Spleen (tissue), 11 donors: ENCODE measurements around the gene PSMG4. TPM values are rescaled to one million over a fixed set of nuclear protein-coding genes. Genes with fewer than 3 reads are reported as not detected.
A peak's percentile ranks its signal among the peaks of the same experiment; 100 is the strongest.

Experiments used
- DNase-seq: peaks from one replicate; pipeline ENCODE4 v3.0.0-alpha.2; 2020
- H3K27ac ChIP-seq, 8 donors: fragments of 200-600 bp; sonication (generic) in 7 of 8; 1 replicate in 4 of 8; 2 replicates in 4 of 8; pipeline versions ENCODE4 v1.5.0 to v1.8.0; 2016 to 2021; ENCODE audit warnings: inconsistent platforms in 4 of 8, mild to moderate bottlenecking in 4 of 8, moderate library complexity in 1 of 8
- H3K27me3 ChIP-seq, 7 donors: fragments of 200-600 bp; sonication (generic) in 6 of 7; replicated peaks in 1 of 7; 1 replicate in 4 of 7; 2 replicates in 3 of 7; pipeline versions ENCODE4 v1.5.0 to v1.8.0; 2016 to 2021; ENCODE audit warnings: inconsistent platforms in 3 of 7, mild to moderate bottlenecking in 1 of 7
- H3K36me3 ChIP-seq, 6 donors: fragments of 200-600 bp; sonication (generic) in 5 of 6; 1 replicate in 4 of 6; 2 replicates in 2 of 6; pipeline versions ENCODE4 v1.5.0 to v1.8.0; 2016 to 2021; ENCODE audit warnings: inconsistent platforms in 2 of 6
- H3K4me1 ChIP-seq, 6 donors: fragments of 200-600 bp; sonication (generic) in 5 of 6; 1 replicate in 3 of 6; 2 replicates in 3 of 6; pipeline versions ENCODE4 v1.5.0 to v1.8.0; 2016 to 2021; ENCODE audit warnings: inconsistent platforms in 3 of 6
- H3K4me3 ChIP-seq, 8 donors: fragments of 200-600 bp; sonication (generic) in 7 of 8; 1 replicate in 4 of 8; 2 replicates in 4 of 8; pipeline versions ENCODE4 v1.5.0 to v1.8.0; 2016 to 2021; ENCODE audit warnings: inconsistent platforms in 4 of 8, mild to moderate bottlenecking in 4 of 8, moderate library complexity in 2 of 8
- H3K9me3 ChIP-seq, 8 donors: fragments of 200-600 bp; sonication (generic) in 7 of 8; 1 replicate in 4 of 8; 2 replicates in 4 of 8; pipeline versions ENCODE4 v1.5.0 to v1.8.0; 2016 to 2021; ENCODE audit warnings: inconsistent platforms in 4 of 8
- CTCF ChIP-seq, 11 experiments: fragments of 200-600 bp in 7 of 11; fragments of 450-650 bp in 4 of 11; sonication (generic) in 4 of 11; IDR thresholded peaks in 8 of 11; conservative IDR thresholded peaks in 3 of 11; 1 replicate in 7 of 11; 2 replicates in 4 of 11; pipeline versions ENCODE4 v1.4.0 to v1.8.0; 2016 to 2021; ENCODE audit warnings: antibody characterized with exemption in 11 of 11, inconsistent platforms in 4 of 11, mild to moderate bottlenecking in 1 of 11
- POLR2A ChIP-seq, 3 donors: fragments of 450-650 bp; IDR thresholded peaks; one replicate each; pipeline ENCODE4 v1.5.1; 2017; ENCODE audit warnings: antibody characterized with exemption in 3 of 3, mild to moderate bottlenecking in 1 of 3
- POLR2AphosphoS5 ChIP-seq, 3 donors: sonication (generic); formaldehyde crosslinking; IDR thresholded peaks; one replicate each; pipeline ENCODE4 v1.5.1; 2017; ENCODE audit warnings: antibody characterized with exemption in 3 of 3
- WGBS, 5 donors: extraction: QIAGEN DNeasy Blood & Tissue Kit in 3 of 5; methylation state at CpG; one replicate each; pipeline versions ENCODE4 v1.1.5 to v1.1.7; 2013 to 2018; 5-methylcytosine and 5-hydroxymethylcytosine counted together
- intact Hi-C: fragments of 100-400 bp; cut with DNase I; formaldehyde crosslinking; loops from one replicate; pipeline ENCODE4 v1.15.0; 2023; ENCODE audit warnings: low total_unique reads
- polyA plus RNA-seq, 3 donors: library from polyadenylated mRNA; stranded (reverse); fragments of 200-250 nt; gene quantifications; one replicate each; pipeline ENCODE4 v1.2.1, GENCODE V29; 2013
- total RNA-seq, 7 donors: library from RNA; depleted of rRNA in 3 of 7; stranded (reverse); fragments of >200 nt in 3 of 7; fragmentation: NEBNext Ultra II Directional in 4 of 7; extraction: Animal tissue kit (Norgen Biotek cat#: 25700) in 4 of 7; gene quantifications; one replicate each; pipeline versions ENCODE4 v1.1.0 to v1.2.1, GENCODE V29; 2016 to 2021
- donor health status: healthy with polysubstance abuse.
- donor health status: DM: no; HTN: no; CAD: no; lungs with moderate emphysema.
- donor health status: DM: no; HTN: no; CAD: no.
- donor health status: Bipolar disorder and iron deficiency.
- donor health status: healthy.
- donor health status: DM: no; HTN: no; CAD: no.
- donor health status: DM: yes; HTN: yes; CAD: no.

PSMG4 gene
- total and polyA plus RNA-seq, 10 donors, result 12.1 to 41.6 (median 18.5) TPM

- peaks cover 0 to 17% (median 0%) of the 10 kb centered on the region in 7 donors for H3K27me3 ChIP-seq
- H3K36me3 ChIP-seq, result no peaks in the 10 kb centered on the region
- TF ChIP-seq POLR2AphosphoS5 (IDR thresholded peaks at IDR 0.05) (no peak), POLR2A (IDR thresholded peaks at IDR 0.05) (no peak), CTCF (IDR thresholded peaks at IDR 0.05 in 8 of 11, conservative IDR thresholded peaks at IDR 0.05 in 3 of 11) (no peak)
- no peaks in the 10 kb centered on the region for H3K9me3 ChIP-seq
- DNase-seq, result peak; percentile 39
- H3K27ac ChIP-seq, result no peak overlapping the region
- WGBS, 5 donors, result 91 to 95% (median 93%) methylated on average over 9 of the region's 9 CpGs
- intact Hi-C loops, result no loop called here
- no peak overlapping the region for H3K4me3 ChIP-seq
- peaks cover 0 to 10% (median 8%) of the 10 kb centered on the region in 6 donors for H3K4me1 ChIP-seq
Observed at GRCh38 chr6:3316331-3316730, 57.6 kb downstream of the PSMG4 start.

GRCh38 chr6:3316818-3317217 lies 58.1 kb downstream of the PSMG4 start:
- Histone ChIP-seq H3K4me1 (peaks cover 0 to 10% (median 8%) of the 10 kb centered on the region in 6 donors), H3K9me3 (no peaks in the 10 kb centered on the region), H3K27ac (no peak overlapping the region), H3K27me3 (peaks cover 0 to 17% (median 0%) of the 10 kb centered on the region in 7 donors), H3K4me3 (no peak overlapping the region), H3K36me3 (no peaks in the 10 kb centered on the region)
- WGBS, 5 donors, result 87 to 95% (median 88%) methylated on average over 8 of the region's 8 CpGs
- no peak for TF ChIP-seq POLR2A (IDR thresholded peaks at IDR 0.05)
- no peak for TF ChIP-seq CTCF (IDR thresholded peaks at IDR 0.05 in 8 of 11, conservative IDR thresholded peaks at IDR 0.05 in 3 of 11)
- TF ChIP-seq POLR2AphosphoS5 (IDR thresholded peaks at IDR 0.05), result no peak
- intact Hi-C loops, result no loop called here
- no peak for DNase-seq

Other genes with a start within 250 kb of the PSMG4 start
- 10 to 100 TPM; 24.7 to 37.1 (median 29.8) TPM for gene RIPK1, start 190.5 kb upstream of the PSMG4 start, total RNA-seq
- gene RIPK1, start 190.5 kb upstream of the PSMG4 start, polyA plus RNA-seq, result 10 to 100 TPM in 2 of 3 donors, 1 to 10 TPM in 1; 8.7 to 14.5 (median 11.5) TPM
- gene BPHL, start 140.2 kb upstream of the PSMG4 start, total RNA-seq, result 10 to 100 TPM in 2 of 7 donors, 1 to 10 TPM in 5; 6.6 to 11.3 (median 9.2) TPM
- gene BPHL, start 140.2 kb upstream of the PSMG4 start, polyA plus RNA-seq, result 10 to 100 TPM in 2 of 3 donors, 1 to 10 TPM in 1; 8.7 to 11.0 (median 10.8) TPM
- gene TUBB2A, start 101.4 kb upstream of the PSMG4 start, total RNA-seq, result 10 to 100 TPM in 3 of 7 donors, 1 to 10 TPM in 4; 4.3 to 13.7 (median 6.7) TPM
- gene TUBB2A, start 101.4 kb upstream of the PSMG4 start, polyA plus RNA-seq, result 1 to 10 TPM; 4.8 to 9.1 (median 7.5) TPM
- 1 to 10 TPM in 2 of 7 donors, under 1 TPM in 4, not detected in 1; 0.39 to 1.6 (median 0.82) TPM for gene TUBB2B, start 31.3 kb upstream of the PSMG4 start, total RNA-seq
- 1 to 10 TPM; 1.0 to 2.2 (median 1.3) TPM for gene TUBB2B, start 31.3 kb upstream of the PSMG4 start, polyA plus RNA-seq
- gene SLC22A23, start 198.1 kb downstream of the PSMG4 start, total RNA-seq, result 10 to 100 TPM; 15.1 to 22.6 (median 20.2) TPM
- gene SLC22A23, start 198.1 kb downstream of the PSMG4 start, polyA plus RNA-seq, result 1 to 10 TPM; 1.9 to 2.4 (median 2.0) TPM